GM18511 (cell line): ENCODE data around the gene COL13A1.

ENCODE experiments used
- ATAC-seq: cut with Tn5 transposase; IDR thresholded peaks from one replicate; pipeline ENCODE4 v1.9.1; 2021; ENCODE audit warnings: mild to moderate bottlenecking, moderate library complexity; ENCODE audit not compliant: unreplicated experiment

COL13A1 gene

DNA sequence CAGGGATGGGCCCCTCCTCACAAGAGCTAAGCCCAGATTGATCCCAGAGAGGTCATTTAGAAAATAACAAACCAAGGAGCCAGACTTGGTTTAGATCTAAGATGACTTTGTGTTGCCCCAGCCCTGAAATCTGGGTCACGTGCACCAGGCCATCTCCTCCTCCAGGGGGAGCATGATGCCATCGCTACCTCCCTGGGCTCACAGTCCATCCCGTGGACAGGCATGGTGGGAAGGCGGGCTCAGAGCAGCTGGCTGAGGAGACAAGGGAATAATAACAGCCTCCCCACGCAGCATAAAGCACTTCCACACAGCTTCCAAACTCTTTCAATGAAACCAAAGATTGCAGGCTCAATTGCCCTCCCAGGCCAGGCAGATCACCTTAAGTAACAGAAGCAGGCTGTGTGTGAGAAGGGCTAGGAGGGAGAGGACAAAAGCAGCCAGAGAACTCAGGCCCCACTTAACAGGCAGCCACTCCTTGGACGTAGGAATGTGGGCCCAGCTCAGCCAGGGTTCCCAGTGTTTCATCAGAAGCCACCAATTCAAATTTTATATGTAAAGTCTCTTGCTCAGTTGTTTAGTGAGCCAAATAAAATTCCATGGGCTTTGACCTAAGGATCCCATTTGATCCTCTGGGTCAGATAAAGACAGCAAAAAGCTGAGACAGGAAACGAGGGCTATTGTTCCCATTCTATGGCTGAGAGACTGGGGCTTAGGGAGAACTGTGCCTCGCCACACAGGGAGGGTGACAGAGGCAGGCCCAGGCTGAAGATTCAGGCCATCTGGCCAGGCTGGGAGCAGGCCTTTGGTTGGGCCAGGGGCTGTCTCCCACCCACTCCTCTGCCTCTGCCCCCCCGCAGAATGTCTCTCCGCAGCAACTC lies 100.2 kb downstream of the COL13A1 start:
- ATAC-seq, result no peak

DNA sequence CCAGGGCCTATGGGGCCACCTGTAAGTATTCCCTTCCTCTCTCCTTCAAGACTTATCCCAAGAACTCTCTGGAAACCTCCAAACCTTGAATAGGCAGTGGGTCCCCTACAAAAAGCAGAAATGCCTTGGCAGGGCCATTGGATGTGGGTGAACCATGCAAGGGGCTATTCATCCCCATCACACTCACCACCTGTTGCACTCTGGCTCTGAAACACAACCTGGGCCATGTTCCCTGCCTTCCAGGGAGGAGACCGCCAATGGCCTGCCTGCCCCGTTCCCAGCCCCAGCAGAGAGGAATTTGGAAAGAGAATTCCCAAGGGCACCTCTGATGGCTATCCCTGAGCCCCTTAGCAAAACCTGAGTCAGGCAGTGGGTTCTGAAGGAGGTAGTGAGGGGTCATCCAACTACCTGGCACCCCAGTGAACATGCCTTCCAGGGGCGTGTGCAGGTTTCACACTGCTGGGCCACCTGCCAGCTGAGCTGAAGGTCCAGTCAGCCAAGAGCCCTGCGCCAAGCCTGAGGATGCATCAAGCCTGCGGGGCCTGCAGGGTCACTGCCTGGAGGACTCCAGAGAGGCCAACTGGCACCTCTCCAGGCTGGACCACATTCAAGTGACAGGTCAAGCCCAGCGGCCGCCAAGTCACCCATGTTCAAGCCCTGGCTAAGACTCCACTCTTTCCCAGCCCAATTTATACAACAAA lies 101.3 kb downstream of the COL13A1 start:
- no peak for ATAC-seq

DNA sequence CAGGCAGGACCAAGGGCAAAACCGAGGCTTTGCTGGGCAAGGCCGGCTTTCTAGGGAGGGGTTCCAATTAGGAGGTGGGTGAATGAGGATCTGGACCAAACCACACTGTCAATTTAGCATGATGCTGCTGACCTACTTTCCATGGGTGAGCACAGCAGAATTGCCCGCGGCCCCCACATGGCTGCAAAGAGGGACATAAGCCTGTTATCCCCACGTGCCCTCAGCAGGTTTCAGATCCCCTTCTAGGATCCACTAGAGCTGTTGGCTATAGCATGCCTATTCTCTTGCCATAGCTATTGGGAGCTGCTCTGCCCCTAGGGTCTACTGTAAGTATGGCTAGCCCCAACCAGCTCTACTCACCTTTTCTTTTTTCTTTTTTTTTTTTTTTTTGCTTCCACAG lies 102.8 kb downstream of the COL13A1 start:
- ATAC-seq, result no peak

DNA sequence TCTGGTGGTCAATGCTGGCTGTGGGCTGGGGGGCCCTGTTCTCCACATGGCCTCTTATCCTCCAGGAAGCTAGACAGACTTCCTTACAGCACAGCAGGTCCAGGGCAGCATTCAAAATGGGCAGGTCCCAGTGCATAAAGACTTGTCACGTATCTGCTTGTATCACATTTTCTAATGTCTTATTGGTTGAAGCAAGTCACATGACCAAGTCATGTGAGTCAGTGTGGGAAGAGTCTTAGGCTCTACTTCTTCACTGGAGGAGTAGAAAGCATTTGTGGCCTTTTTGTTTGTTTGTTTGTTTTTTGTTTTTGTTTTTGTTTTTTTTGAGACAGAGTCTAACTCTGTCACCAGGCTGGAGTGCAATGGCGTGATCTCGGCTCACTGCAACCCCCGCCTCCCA lies 104.7 kb downstream of the COL13A1 start:
- no peak for ATAC-seq

DNA sequence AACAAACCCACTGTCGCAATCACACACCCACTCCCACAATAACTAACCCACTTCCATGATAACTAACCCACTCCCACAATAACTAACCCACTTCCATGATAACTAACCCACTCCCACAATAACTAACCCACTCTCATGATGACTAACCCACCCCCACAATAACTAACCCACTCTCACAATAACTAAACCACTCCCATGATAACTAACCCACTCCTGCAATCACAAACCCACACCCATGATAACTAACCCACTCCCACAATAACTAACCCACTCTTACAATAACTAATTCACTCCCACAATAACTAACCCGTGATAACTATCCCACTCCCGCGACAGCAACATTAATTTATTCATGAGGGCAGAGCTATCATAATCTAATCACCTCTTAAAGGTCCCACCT lies 105.8 kb downstream of the COL13A1 start:
- ATAC-seq, result no peak

DNA sequence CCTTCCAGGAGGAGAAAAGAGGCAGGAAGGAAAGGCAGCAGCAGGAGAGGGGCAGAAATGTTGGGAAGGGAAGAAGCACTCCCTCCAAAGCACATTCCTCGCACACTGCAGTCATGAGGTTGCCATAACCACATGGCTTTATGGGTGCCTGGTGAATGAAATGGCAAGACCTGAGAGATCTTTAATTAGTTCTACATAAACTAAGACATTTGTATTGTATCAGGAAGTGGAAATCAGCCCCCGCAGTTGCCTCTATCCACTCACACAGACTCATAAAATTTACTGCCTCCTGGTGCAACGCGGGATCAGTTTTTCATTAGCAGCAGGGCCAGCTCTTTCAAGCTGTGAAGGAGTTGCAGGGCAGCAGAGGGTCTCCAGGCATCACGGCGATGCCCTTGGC lies 106.4 kb downstream of the COL13A1 start:
- no peak for ATAC-seq

DNA sequence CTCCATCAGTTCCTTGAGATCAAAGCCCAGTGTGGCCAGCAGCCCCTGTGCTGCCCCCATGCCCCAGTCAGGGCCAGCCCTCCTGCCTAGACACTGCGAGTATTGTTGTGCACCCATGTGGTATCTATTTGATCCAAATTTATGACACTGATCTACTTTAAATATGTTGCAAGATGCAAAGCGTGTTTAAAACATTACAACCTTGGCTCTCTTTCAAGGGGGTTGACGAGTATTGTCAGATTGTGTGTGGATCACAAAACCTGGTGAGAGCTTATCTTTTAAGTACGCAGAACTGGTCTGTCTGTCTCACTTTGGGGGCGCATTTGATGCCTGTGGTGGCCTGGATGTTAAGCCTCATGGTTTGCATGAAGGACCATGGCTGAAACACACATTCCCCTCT lies 108.9 kb downstream of the COL13A1 start:
- ATAC-seq, result no peak

DNA sequence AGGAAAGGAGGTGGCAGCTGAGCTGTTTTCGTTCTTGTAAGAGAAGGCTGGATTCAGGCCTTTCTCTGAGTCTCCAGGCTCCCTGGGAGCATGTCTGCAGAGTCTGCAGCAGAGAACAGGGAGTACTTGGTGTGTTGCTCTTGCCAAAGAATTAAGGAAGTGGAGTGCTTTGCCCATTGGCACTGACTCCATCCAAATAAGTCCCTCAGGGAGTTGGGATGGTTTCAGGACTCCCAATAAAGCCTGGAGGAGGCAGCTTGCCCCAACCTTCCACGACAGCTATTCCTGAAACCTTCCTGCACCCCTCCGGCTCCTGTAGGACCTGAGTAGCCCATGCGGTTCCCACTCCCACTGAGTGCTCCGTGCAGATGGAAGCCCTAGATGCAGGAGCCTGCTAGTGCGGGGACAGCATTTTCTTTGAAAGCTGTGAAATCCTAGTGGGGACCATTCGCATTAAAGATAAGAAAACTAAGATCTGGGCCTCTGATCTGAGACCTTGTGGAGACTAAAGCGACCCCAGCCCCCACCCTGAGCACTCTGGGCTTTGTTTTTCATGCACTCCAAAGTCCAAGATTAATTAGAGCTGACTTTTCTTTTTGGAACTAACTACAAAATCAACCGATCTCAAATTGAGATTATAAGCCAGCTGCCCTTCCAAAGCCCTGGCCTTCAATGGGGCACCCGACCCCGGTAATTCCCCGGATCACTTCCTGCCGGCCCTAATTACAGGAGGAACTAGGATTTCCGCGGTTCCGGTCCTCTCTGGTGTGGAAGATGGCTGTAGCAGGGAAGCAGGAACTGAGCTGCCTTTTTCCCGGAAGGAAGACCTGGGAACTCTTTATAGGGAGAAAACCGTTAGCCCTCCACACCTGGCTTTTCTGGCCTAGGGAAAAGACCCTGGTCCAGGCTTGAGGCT lies 110.2 kb downstream of the COL13A1 start:
- no peak for ATAC-seq

DNA sequence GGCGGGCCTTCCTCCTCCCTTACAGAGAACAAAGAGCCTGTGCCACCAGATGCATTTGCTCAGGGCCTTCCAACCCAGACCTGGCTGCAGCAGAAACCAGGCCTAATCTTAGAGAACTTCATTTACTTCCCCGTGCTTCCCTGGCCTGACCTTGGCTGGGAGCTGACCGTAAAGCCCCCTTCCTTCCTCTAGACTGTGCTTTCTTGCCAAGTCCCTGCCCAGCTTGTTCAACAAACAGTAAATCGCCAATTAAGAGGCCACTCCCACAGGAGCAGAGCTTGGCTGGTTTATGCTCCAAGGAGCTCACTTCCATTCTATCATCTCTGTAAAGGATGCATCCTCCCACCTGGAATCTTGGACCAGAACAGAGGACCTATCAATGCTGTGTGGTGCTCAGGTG lies 110.9 kb downstream of the COL13A1 start:
- ATAC-seq, result no peak

DNA sequence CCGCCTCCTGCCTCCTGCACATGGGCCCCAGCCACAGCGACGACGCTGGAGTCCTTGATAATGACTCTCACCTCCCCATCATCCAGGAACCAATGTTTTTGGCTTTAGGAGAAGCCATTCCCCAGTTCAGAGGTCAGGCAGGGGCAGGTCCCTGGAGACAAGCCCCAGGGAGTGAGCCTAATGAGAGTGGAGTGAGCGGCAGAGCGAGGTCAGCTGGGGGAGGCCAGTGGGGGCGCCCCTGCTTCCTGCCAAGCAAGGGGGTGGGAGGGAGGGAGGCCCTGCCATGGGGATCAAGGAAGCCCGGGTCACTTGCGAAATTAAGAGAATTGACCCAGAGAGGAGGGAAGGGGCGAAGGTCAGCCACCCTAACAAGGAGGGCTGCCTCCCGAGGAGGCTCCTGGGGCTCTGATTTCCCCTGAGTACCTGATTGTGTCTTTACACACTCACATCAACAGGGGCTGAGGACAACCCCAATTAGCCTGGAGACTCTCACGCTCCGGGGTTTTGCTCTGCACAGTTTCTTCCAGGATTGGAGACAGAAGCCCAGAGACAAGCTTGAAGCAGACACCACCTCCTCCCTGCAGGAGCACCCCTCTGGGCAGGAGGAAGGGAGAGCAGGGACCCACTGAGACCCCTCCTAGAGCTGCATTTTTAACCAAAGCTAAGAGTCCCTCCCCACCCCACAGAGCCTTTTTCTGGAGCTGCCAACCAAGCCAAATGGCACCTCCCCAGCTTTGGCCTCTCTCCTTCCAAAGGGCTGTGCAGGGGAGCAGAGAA lies 112.1 kb downstream of the COL13A1 start:
- no peak for ATAC-seq

DNA sequence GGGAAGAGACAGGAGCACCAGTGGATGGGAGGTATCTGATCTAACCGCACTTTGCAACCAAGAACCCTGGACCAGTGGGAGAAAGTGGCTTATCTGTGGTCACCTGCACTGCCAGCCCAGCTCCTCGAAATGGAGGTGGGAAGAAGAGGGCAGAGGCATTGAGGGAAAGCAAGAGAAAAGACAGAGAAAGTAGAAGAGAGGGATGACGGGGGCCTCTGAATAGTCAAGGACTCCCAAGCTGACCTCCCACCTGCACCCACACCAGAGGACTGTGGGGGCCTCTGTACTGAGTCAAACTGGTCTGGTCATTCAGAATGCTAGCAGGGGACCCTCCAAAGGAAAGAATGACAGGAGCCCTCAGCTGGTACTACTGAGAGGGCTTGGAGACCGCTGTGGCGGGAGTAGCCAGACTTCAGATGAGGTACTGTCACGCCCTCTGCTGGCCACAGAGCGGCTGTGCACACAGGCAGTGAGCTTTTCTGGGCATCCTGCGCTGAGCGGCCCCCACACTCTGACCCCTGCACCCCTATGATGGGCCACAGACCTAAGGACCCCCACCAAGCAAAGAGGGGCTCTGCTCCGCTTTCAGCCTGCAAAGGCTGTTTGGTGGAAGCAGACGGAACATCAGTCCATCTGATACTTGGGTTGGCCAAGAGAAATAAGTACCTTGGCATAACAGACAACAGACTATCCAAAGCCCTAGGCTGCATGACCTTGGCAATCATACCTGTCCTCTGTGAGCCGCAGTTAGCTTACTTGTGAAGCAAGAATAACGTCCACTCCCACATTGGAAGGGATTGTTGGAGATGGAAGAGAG lies 112.9 kb downstream of the COL13A1 start:
- no peak for ATAC-seq

DNA sequence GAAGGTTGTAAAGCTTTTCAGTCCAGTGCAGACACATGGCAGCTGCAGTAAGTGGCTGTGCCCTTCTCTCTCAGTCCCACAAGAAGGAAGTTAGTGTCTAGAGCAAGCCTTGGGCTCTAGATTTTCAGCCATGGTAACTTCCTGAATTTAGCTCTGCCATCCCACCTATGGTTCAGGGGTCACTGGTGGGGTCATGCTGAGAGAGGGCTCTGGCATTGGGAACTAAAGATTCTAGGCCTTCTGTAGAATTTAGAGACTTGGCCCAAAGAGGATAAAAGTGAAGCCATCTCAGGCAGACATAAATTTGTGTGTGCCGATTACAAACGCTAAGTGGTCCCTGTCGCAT lies 113.5 kb downstream of the COL13A1 start:
- no peak for ATAC-seq

DNA sequence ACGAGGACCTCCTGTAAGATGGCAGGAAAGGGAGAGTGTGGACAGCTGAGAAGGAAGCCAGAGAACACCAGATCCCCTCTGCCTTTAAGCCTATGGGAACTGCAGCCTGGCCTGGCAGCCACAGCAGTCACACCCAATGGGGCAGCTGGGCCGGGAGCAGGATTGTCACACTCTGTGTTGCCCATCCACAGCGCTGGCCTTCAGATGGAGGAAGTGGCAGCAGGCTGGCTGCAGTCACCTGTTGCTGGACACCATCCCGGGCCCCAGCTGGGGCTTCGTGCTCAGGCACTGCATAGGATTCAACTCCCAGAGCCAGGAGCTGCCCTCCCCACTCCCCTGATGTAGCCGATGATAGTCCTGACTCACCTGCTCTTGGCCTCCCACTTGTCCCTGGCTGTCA lies 114.4 kb downstream of the COL13A1 start:
- ATAC-seq, result no peak

DNA sequence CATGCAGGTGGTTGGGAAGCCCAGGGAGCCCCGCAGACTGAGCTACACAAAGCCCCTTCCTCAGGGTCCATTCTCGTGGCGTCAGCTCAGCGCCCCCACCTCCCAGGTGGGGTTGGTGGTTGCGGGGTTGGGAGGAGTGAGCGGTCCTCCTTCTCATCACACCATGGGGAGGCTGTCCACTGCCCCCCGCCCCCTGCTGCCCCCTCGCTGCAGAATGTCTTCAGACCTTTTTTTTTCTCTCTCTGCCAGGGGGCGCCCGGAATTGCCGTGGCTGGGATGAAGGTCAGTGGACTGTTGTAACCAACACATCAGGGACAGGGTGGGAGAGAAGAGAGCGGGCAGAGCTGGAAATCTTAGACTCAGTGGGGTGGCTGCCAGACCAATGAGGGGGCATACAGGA lies 116.3 kb downstream of the COL13A1 start:
- ATAC-seq, result no peak

DNA sequence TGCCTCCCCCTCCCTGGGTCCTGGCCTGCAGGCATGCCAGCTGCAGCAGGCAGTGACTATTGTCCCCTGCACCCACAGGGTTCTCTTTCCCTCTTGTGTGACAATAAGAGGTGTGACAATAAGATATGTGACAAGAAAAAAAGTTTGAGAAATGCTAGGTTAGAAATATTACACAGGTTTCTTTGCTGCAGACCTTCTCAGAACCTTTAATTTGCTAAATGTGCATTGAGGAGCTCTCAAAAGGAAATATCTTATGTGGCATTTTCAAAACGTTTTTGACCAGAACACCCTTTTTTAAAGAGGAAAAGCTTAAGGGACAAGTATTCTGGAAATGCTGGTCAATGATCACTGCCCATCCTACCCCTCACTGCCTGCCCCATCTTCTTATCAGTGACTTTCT lies 117.5 kb downstream of the COL13A1 start:
- ATAC-seq, result no peak

DNA sequence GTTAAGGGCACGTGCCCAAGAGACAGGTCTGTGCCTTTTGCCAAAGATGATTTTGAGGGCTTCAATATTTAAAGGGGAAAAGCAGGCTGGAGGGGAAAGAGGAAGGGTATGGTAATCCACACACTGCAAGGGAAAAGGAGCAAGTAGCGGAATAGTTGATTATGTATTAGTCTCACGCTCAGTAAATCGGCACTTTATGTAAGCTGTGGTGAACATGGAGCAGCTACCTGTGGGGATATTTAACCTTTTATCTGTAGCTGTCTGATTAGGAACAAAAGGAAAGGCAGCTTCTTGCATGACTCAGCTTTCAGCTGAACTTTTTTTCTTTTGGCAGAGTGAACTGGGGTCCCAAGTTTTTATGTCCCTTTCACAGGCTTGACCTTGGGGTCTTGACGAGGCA lies 123.4 kb downstream of the COL13A1 start:
- no peak for ATAC-seq

DNA sequence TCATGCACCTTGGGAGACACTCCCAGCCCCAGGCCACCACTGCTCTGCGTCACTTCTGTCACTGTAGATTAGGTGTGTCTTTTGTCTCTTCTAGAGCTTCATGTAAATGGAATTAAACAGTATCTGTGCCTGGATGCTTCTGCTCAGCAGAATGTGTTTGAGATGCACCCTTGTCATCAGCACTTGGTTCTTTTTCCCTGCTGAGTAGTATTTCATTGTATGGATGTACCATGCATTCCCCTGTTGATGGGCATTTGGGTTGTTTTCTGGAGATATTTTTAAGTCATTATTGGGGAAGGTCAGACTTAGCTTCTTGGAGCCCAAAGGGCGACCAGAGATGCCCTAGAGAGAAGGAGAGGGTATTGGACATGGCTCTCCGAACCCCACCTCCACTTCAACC lies 126.6 kb downstream of the COL13A1 start:
- ATAC-seq, result no peak

DNA sequence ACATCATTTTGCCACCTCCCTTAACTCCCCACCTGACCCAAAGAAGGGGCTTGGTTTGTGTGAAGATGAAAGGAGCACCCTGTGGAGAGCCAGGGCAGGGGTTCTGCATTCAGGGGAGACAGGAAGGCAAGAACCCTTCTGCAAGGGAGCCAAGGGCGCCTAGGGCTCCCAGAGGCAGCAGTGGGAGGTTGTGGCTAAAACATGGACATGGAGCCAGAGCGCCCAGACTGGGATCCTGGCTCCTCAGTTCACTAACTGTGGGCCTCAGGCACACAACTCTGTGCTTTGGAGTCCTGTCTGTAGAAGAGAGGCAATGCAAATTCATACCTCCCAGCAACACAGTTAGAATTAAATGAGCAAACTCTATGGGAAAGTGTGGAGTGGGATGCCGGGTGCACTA lies 127.9 kb downstream of the COL13A1 start:
- ATAC-seq, result no peak

DNA sequence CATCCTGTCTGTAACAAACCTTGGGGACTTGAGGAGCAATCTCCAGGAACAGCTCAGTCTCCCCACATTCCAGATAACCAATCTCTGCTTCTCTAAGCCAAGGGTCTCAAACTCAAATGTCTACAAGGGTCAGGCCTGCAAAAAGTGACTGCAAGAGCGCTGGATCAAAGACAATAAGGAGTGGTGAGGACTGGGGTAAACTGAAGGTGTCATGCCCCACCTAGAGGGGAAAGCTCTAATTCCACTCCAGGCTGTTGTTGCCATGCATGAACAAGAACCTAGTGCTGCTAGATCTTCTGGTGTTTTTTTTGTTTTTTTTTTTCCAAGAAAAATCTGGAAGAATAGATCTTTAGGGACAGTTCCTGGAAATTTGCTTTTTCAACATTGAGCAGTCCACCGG lies 133.1 kb downstream of the COL13A1 start:
- ATAC-seq, result no peak

DNA sequence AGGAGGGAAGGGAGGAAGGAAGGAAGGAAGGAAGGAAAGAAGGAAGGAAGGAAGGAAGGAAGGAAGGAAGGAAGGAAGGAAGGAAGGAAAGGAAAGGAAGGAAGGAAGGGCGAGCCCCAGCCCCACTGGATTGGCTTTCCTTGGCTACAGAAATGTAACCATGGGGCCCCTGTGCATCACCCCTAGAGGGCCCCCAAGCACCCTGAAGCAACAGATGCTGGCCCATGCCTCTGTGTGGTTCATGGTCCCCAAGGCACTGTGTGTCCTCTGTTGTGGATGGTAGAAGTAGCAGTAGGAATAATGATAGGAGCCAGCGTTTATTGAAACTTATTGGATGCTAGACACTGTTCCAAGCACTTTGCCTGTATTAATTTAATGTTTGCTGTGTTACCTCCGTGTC lies 134.4 kb downstream of the COL13A1 start:
- no peak for ATAC-seq
